Osteoblast (primary cell): ENCODE data around the gene SURF2. TPM values are rescaled to one million over a fixed set of nuclear protein-coding genes. Genes with fewer than 3 reads are reported as not detected.
A peak's percentile ranks its signal among the peaks of the same experiment; 100 is the strongest.

Experiments
- DNase-seq: peaks from one replicate; pipeline ENCODE4 v3.0.0; 2011; ENCODE audit warnings: low spot score, mixed read lengths; ENCODE audit not compliant: insufficient read length; ENCODE audit errors: missing footprints
- H2AFZ ChIP-seq: 2 replicates; pipeline ENCODE4 v1.6.0; 2011; ENCODE audit warnings: mild to moderate bottlenecking, low read length
- H3K27ac ChIP-seq: 2 replicates; pipeline ENCODE4 v1.5.1; 2011; ENCODE audit warnings: mild to moderate bottlenecking, low read depth, low read length, moderate library complexity
- H3K27me3 ChIP-seq: 2 replicates; pipeline ENCODE4 v1.6.0; 2012; ENCODE audit warnings: mild to moderate bottlenecking, control low read depth, inconsistent platforms, low read length, moderate library complexity; ENCODE audit not compliant: insufficient read depth
- H3K36me3 ChIP-seq: 2 replicates; pipeline ENCODE4 v1.5.1; 2011; ENCODE audit warnings: mild to moderate bottlenecking, low read length, control low read depth, moderate library complexity; ENCODE audit not compliant: insufficient read depth
- H3K4me1 ChIP-seq: 2 replicates; pipeline ENCODE4 v1.5.1; 2011; ENCODE audit warnings: mild to moderate bottlenecking, low read length, control low read depth, moderate library complexity; ENCODE audit not compliant: insufficient read depth
- H3K4me2 ChIP-seq: 2 replicates; pipeline ENCODE4 v1.6.0; 2011; ENCODE audit warnings: mild to moderate bottlenecking, low read length; ENCODE audit not compliant: insufficient read depth
- H3K4me3 ChIP-seq: fragments of 200-600 bp; sonication (generic); 3 replicates; pipeline ENCODE4 v1.5.1; 2012; ENCODE audit warnings: mild to moderate bottlenecking, low read length, inconsistent platforms; ENCODE audit not compliant: insufficient read depth
- H3K79me2 ChIP-seq: 2 replicates; pipeline ENCODE4 v1.6.0; 2012; ENCODE audit warnings: mild to moderate bottlenecking, low read length, control low read depth, inconsistent platforms; ENCODE audit not compliant: insufficient read depth
- H3K9me3 ChIP-seq: 2 replicates; pipeline ENCODE4 v1.5.1; 2011; ENCODE audit warnings: low read depth, low read length, control low read depth
- H4K20me1 ChIP-seq: 2 replicates; pipeline ENCODE4 v1.6.0; 2012; ENCODE audit warnings: mild to moderate bottlenecking, low read length, control low read depth; ENCODE audit not compliant: insufficient read depth
- CTCF ChIP-seq: IDR thresholded peaks from 2 replicates; pipeline ENCODE4 v1.5.1; 2011; ENCODE audit warnings: mild to moderate bottlenecking, low read depth, low read length, moderate library complexity; ENCODE audit errors: extremely low read depth
- total RNA-seq: library from RNA; depleted of rRNA; stranded (reverse); fragments of >200 nt; gene quantifications from 2 replicates; pipeline ENCODE4 v1.2.3, GENCODE V29; 2012

The SURF2 gene
- total RNA-seq, 1 donor = 15.2 TPM

GRCh38 chr9:133370685-133371084 lies 14.3 kb downstream of the SURF2 start:
- no peak overlapping the region for H3K4me3 ChIP-seq
- no peak for TF ChIP-seq CTCF
- DNase-seq = peak; percentile 4
- peak overlapping the region; percentile 81 for H3K27ac ChIP-seq
- H3K79me2 ChIP-seq = peaks cover 100% of the 10 kb centered on the region
- peaks cover 91% of the 10 kb centered on the region for H4K20me1 ChIP-seq
- H3K4me2 ChIP-seq = peak overlapping the region; percentile 76
- no peaks in the 10 kb centered on the region for H3K27me3 ChIP-seq
- peaks cover 60% of the 10 kb centered on the region for H3K36me3 ChIP-seq
- peaks cover 62% of the 10 kb centered on the region for H3K4me1 ChIP-seq
- no peak overlapping the region for H2AFZ ChIP-seq
- H3K9me3 ChIP-seq = no peaks in the 10 kb centered on the region

- peaks cover 86% of the 10 kb centered on the region for H4K20me1 ChIP-seq
- peak overlapping the region; percentile 35 for H3K4me3 ChIP-seq
- no peak overlapping the region for H2AFZ ChIP-seq
- H3K27ac ChIP-seq = peak overlapping the region; percentile 81
- H3K36me3 ChIP-seq = peaks cover 54% of the 10 kb centered on the region
- H3K27me3 ChIP-seq = no peaks in the 10 kb centered on the region
- peak overlapping the region; percentile 76 for H3K4me2 ChIP-seq
- no peaks in the 10 kb centered on the region for H3K9me3 ChIP-seq
- H3K79me2 ChIP-seq = peaks cover 96% of the 10 kb centered on the region
- peaks cover 62% of the 10 kb centered on the region for H3K4me1 ChIP-seq
- DNase-seq = peak; percentile 95
- peak; percentile 13 for TF ChIP-seq CTCF
These were observed 14.9 kb downstream of the SURF2 start for GRCh38 chr9:133371261-133371711.

- Histone ChIP-seq H3K9me3 (no peaks in the 10 kb centered on the region), H4K20me1 (peaks cover 77% of the 10 kb centered on the region), H3K79me2 (peaks cover 87% of the 10 kb centered on the region), H3K4me1 (peaks cover 70% of the 10 kb centered on the region), H3K36me3 (peaks cover 46% of the 10 kb centered on the region), H3K4me2 (peak overlapping the region; percentile 76), H3K27ac (peak overlapping the region; percentile 81), H2AFZ (no peak overlapping the region), H3K4me3 (peak overlapping the region; percentile 35), H3K27me3 (no peaks in the 10 kb centered on the region)
- peak; percentile 74 for DNase-seq
- TF ChIP-seq CTCF = no peak
These were observed 15.8 kb downstream of the SURF2 start for GRCh38 chr9:133372144-133372543.

GRCh38 chr9:133374612-133375115 lies 18.3 kb downstream of the SURF2 start:
- no peaks in the 10 kb centered on the region for H3K27me3 ChIP-seq
- no peak overlapping the region for H2AFZ ChIP-seq
- DNase-seq = peak; percentile 95
- H3K4me3 ChIP-seq = peak overlapping the region; percentile 96
- TF ChIP-seq CTCF = no peak
- H4K20me1 ChIP-seq = peaks cover 52% of the 10 kb centered on the region
- peak overlapping the region; percentile 95 for H3K4me2 ChIP-seq
- peak overlapping the region; percentile 93 for H3K27ac ChIP-seq
- peaks cover 34% of the 10 kb centered on the region for H3K36me3 ChIP-seq
- peaks cover 62% of the 10 kb centered on the region for H3K79me2 ChIP-seq
- no peaks in the 10 kb centered on the region for H3K9me3 ChIP-seq
- H3K4me1 ChIP-seq = peaks cover 50% of the 10 kb centered on the region
